Liver (tissue), 9 donors: ENCODE data around the gene LHFPL6. TPM values are rescaled to one million over a fixed set of nuclear protein-coding genes. Genes with fewer than 3 reads are reported as not detected.

Source experiments
- DNase-seq: peaks from one replicate; pipeline ENCODE4 v3.0.0-alpha.2; 2017; ENCODE audit warnings: low spot score
- H3K27ac ChIP-seq, 2 donors: one replicate each; pipeline ENCODE4 v1.7.0; 2013; ENCODE audit warnings: inconsistent platforms in 2 of 2, low read length in 2 of 2, control low read depth in 1 of 2, low read depth in 1 of 2, mild to moderate bottlenecking in 1 of 2
- H3K27me3 ChIP-seq, 4 donors: one replicate each; pipeline versions ENCODE4 v1.6.1 to v1.7.0; 2013; ENCODE audit warnings: low read length in 3 of 4, inconsistent platforms in 1 of 4, mild to moderate bottlenecking in 1 of 4, moderate library complexity in 1 of 4; ENCODE audit not compliant: control insufficient read depth in 4 of 4, insufficient read depth in 4 of 4
- H3K36me3 ChIP-seq, 4 donors: one replicate each; pipeline versions ENCODE4 v1.6.1 to v1.7.0; 2013; ENCODE audit warnings: low read length in 3 of 4, mild to moderate bottlenecking in 3 of 4, low read depth in 1 of 4, moderate library complexity in 1 of 4; ENCODE audit not compliant: control insufficient read depth in 4 of 4, insufficient read depth in 3 of 4
- H3K4me1 ChIP-seq, 4 donors: one replicate each; pipeline versions ENCODE4 v1.6.1 to v1.7.0; 2013; ENCODE audit warnings: low read length in 3 of 4, mild to moderate bottlenecking in 3 of 4, moderate library complexity in 1 of 4; ENCODE audit not compliant: control insufficient read depth in 4 of 4, insufficient read depth in 4 of 4
- H3K4me3 ChIP-seq, 3 donors: one replicate each; pipeline versions ENCODE4 v1.6.1 to v1.7.0; 2013; ENCODE audit warnings: low read length in 3 of 3, control low read depth in 1 of 3, low read depth in 1 of 3, mild to moderate bottlenecking in 1 of 3
- H3K9ac ChIP-seq, 2 donors: one replicate each; pipeline ENCODE4 v1.7.0; 2013; ENCODE audit warnings: low read length in 2 of 2, mild to moderate bottlenecking in 2 of 2, moderate library complexity in 2 of 2, control low read depth in 1 of 2, low read depth in 1 of 2
- H3K9me3 ChIP-seq, 4 donors: one replicate each; pipeline versions ENCODE4 v1.6.1 to v1.7.0; 2013; ENCODE audit warnings: low read length in 3 of 4; ENCODE audit not compliant: control insufficient read depth in 4 of 4
- CTCF ChIP-seq: fragments of 150-350 bp; IDR thresholded peaks from 2 replicates; pipeline ENCODE4 v1.5.1; 2017; ENCODE audit warnings: improper control_type of control experiment, low read depth, low read length; ENCODE audit not compliant: missing input control
- FOXA2 ChIP-seq: IDR thresholded peaks from 2 replicates; pipeline ENCODE4 v1.6.1; 2016; ENCODE audit warnings: antibody characterized with exemption
- HNF4A ChIP-seq, 2 donors: conservative IDR thresholded peaks; 2 replicates each; pipeline ENCODE4 v1.6.1; 2016; ENCODE audit warnings: antibody characterized with exemption in 2 of 2, mild to moderate bottlenecking in 2 of 2
- HNF4G ChIP-seq: IDR thresholded peaks from 2 replicates; pipeline ENCODE4 v1.6.1; 2016; ENCODE audit warnings: antibody characterized with exemption
- JUND ChIP-seq, 2 donors: IDR thresholded peaks; 2 replicates each; pipeline ENCODE4 v1.6.1; 2016; ENCODE audit warnings: antibody characterized with exemption in 2 of 2
- MAX ChIP-seq: IDR thresholded peaks from 2 replicates; pipeline ENCODE4 v1.6.1; 2016; ENCODE audit warnings: antibody characterized with exemption
- NR2F2 ChIP-seq: IDR thresholded peaks from 2 replicates; pipeline ENCODE4 v1.6.1; 2016; ENCODE audit warnings: antibody characterized with exemption
- RAD21 ChIP-seq, 2 donors: IDR thresholded peaks; 2 replicates each; pipeline ENCODE4 v1.6.1; 2016; ENCODE audit warnings: antibody characterized with exemption in 2 of 2, mild to moderate bottlenecking in 2 of 2
- YY1 ChIP-seq: IDR thresholded peaks from 2 replicates; pipeline ENCODE4 v1.6.1; 2016; ENCODE audit warnings: antibody characterized with exemption, mild to moderate bottlenecking
- WGBS: extraction: QIAGEN DNeasy Blood & Tissue Kit; methylation state at CpG from one replicate; pipeline ENCODE4 v1.1.7; 2013; 5-methylcytosine and 5-hydroxymethylcytosine counted together
- polyA plus RNA-seq, 2 donors: library from polyadenylated mRNA; stranded (reverse) in 1 of 2; unstranded in 1 of 2; fragments of 200-250 nt in 1 of 2; fragments of >200 nt in 1 of 2; fragmentation: Nextera tagmentation in 1 of 2; extraction: Ambion mirVana in 1 of 2; gene quantifications; one replicate each; pipeline versions ENCODE4 v1.2.1 to v1.2.3, GENCODE V29; 2013 to 2015
- total RNA-seq, 2 donors: library from RNA; depleted of rRNA; stranded (reverse); fragments of >200 nt; gene quantifications; one replicate each; pipeline ENCODE4 v1.2.3, GENCODE V29; 2014
- TF ChIP-seq, protein P1 (sequence below): IDR thresholded peaks from 2 replicates; pipeline ENCODE4 v1.6.1; 2016; ENCODE audit warnings: antibody characterized with exemption
- donor health status: healthy.
- donor health status: healthy.
- donor health status: healthy.
- donor health status: healthy.
- donor health status: healthy.

Gene LHFPL6
- total and polyA plus RNA-seq, 4 donors = 2.6 to 8.3 (median 5.5) TPM

GRCh38 chr13:39512687-39513086 is 90.3 kb downstream of the LHFPL6 start:
- peaks cover 0 to 3% (median 0%) of the 10 kb centered on the region in 4 donors for H3K27me3 ChIP-seq
- H3K27ac ChIP-seq = no peak overlapping the region
- H3K36me3 ChIP-seq = no peaks in the 10 kb centered on the region
- H3K9ac ChIP-seq = no peak overlapping the region
- no peak overlapping the region for H3K4me3 ChIP-seq
- 86% methylated on average over 6 of the region's 6 CpGs for WGBS
- H3K9me3 ChIP-seq = no peaks in the 10 kb centered on the region
- no peak for DNase-seq
- TF ChIP-seq HNF4G (no peak), RAD21 (IDR thresholded peaks at IDR 0.05) (no peak), MAX (no peak)
- TF ChIP-seq, protein P1, sequence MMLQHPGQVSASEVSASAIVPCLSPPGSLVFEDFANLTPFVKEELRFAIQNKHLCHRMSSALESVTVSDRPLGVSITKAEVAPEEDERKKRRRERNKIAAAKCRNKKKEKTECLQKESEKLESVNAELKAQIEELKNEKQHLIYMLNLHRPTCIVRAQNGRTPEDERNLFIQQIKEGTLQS = no peak
- H3K4me1 ChIP-seq = peaks cover 0 to 2% (median under 1%) of the 10 kb centered on the region in 4 donors

GRCh38 chr13:39510316-39510695 is 92.7 kb downstream of the LHFPL6 start:
- Histone ChIP-seq H3K4me1 (peaks cover 0 to 2% (median under 1%) of the 10 kb centered on the region in 4 donors), H3K36me3 (no peaks in the 10 kb centered on the region), H3K27me3 (peaks cover 0 to 3% (median 0%) of the 10 kb centered on the region in 4 donors), H3K27ac (no peak overlapping the region), H3K4me3 (no peak overlapping the region), H3K9me3 (no peaks in the 10 kb centered on the region), H3K9ac (no peak overlapping the region)
- whole genome bisulfite sequencing = 45% methylated on average over 1 of the region's 1 CpG
- no peak for DNase-seq
- TF ChIP-seq HNF4G (no peak), RAD21 (IDR thresholded peaks at IDR 0.05) (no peak), NR2F2 (no peak), MAX (no peak)
- TF ChIP-seq, protein P1 = no peak

DNA sequence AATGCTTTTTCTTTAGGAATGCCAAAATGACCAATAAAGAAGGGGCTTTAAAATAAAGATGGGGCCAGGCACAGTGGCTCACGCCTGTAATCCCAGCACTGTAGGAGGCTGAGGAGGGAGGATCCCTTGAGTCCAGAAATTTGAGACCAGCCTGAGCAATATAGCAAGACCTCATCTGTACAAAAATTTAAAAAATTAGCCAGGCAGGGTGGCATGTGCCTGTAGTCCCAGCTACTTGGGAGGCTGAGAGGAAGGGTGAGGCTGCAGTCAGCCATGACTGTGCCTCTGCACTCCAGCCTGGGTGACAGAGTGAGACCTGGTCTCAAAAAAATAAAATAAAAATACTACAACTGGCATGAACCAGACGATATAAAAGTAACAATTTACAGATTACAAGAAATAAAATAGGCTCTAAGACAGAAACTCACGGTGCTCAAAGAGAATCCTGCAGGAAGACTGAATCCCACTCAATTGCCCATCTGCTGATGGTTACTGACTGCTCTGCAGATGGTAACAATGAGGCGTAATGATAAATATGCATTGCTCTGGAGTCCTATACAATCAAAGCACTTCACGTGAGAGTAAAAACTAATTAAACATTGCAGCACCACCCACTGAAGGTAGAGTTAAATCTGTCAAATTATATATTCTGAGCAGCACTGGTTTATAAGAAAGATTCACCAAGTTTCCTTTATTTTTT is 93.2 kb downstream of the LHFPL6 start:
- TF ChIP-seq FOXA2 = no peak
- no peak for TF ChIP-seq NR2F2
- Histone ChIP-seq H3K4me1 (peaks cover 0 to 2% (median under 1%) of the 10 kb centered on the region in 4 donors), H3K9ac (no peak overlapping the region), H3K27me3 (no peaks in the 10 kb centered on the region), H3K36me3 (no peaks in the 10 kb centered on the region), H3K9me3 (no peaks in the 10 kb centered on the region), H3K27ac (no peak overlapping the region), H3K4me3 (no peak overlapping the region)
- 68% methylated on average over 5 of the region's 5 CpGs for WGBS
- no peak for DNase-seq

DNA sequence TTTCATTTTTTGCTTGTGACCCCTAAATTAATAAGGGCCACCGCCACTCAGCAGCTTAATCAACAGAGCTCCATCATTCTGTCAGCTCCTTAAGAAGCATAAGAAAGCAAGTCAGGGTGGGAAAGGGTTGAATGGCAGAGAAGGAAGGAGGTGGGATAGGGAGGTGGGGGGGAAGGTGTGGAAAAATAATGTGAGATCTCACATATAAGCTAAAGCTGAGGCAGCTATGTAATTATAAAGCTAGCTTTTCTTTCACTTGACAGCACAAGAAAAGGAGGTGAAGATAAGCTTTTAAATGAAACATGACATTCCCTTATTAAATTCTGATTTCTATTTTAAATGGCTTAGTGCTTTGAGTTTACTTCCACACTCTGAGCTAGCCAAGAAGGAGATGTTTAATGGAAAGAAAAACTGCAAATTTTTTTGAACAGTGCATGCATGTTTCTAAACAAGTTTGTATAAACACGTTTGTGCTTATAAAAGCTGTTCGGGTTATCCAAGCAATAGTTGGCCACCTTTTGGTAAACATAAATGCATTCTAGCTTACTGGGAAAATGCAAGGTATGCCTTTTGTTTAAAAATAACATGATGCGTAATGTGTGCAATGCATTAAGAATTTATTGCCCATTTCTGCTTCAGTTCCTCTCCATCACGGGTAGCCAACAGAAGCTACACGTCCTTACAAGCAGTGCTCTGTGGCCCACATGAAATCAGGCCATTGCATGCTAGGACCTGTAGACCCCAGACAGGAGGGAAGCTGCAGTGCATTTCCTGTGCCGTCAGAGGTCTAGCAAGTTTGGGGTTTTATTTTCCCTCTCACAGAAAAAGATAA is 96.2 kb downstream of the LHFPL6 start:
- H3K9ac ChIP-seq = no peak overlapping the region

More for the DNA sequence above, 96.2 kb downstream of the LHFPL6 start:
- Histone ChIP-seq H3K36me3 (no peaks in the 10 kb centered on the region), H3K27ac (no peak overlapping the region), H3K9me3 (no peaks in the 10 kb centered on the region), H3K4me1 (peaks cover 0 to 2% (median under 1%) of the 10 kb centered on the region in 4 donors), H3K27me3 (no peaks in the 10 kb centered on the region), H3K4me3 (no peak overlapping the region)
- TF ChIP-seq JUND (IDR thresholded peaks at IDR 0.05) (no peak), YY1 (no peak), HNF4A (conservative IDR thresholded peaks at IDR 0.05) (no peak), CTCF (no peak)
- TF ChIP-seq, protein P1 = no peak
- no peak for DNase-seq
- whole genome bisulfite sequencing = 62% methylated on average over 7 of the region's 7 CpGs
